ENCODE results near the gene NUDT21. TPM values are rescaled to one million over a fixed set of nuclear protein-coding genes. Genes with fewer than 3 reads are reported as not detected.
A peak's percentile ranks its signal among the peaks of the same experiment; 100 is the strongest.

Gene NUDT21
- total RNA-seq, 6 experiments from 2014 or later, result 26.2 to 35.8 (median 30.3) TPM

DNA sequence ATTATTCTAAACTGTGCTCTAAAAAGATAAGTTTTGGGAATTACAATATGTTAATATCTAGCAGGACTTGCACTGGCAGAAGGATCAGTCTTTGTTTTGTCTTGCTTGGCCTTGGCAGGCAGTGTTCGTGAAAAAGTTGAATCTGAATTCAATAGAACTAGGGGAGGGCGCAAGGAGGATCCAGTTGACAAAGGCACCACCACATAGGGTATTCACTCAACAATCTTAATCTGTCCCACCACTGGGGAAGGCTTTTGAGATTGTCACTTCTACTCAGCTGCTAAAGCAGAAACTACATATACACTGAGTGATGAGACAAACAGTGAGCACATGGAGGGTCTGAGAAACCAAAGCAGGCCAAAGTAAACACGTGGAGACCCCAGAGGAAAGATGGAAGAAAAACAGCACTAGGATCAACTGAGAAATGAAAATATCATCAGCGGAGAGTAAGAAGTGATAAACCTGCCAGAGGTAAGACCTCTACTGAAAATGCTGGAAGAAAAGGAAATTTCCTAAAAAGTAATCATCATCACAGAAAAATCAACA lies 28.2 kb downstream of the NUDT21 start:
- TF ChIP-seq POLR2A (IDR thresholded peaks at IDR 0.05), result no peak
- TF ChIP-seq, protein P1, sequence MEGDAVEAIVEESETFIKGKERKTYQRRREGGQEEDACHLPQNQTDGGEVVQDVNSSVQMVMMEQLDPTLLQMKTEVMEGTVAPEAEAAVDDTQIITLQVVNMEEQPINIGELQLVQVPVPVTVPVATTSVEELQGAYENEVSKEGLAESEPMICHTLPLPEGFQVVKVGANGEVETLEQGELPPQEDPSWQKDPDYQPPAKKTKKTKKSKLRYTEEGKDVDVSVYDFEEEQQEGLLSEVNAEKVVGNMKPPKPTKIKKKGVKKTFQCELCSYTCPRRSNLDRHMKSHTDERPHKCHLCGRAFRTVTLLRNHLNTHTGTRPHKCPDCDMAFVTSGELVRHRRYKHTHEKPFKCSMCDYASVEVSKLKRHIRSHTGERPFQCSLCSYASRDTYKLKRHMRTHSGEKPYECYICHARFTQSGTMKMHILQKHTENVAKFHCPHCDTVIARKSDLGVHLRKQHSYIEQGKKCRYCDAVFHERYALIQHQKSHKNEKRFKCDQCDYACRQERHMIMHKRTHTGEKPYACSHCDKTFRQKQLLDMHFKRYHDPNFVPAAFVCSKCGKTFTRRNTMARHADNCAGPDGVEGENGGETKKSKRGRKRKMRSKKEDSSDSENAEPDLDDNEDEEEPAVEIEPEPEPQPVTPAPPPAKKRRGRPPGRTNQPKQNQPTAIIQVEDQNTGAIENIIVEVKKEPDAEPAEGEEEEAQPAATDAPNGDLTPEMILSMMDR (IDR thresholded peaks at IDR 0.05), result no peak
- DNase-seq (no peak), ATAC-seq (no peak)
- WGBS (ENCODE audit: insufficient coverage, low coverage, low lambda C conversion rate, missing lambda C conversion rate), result 61% methylated on average over 4 of the region's 4 CpGs
- intact Hi-C loops (cut with DNase I), result no loop called here
- no peak overlapping the region for H3K4me3 ChIP-seq
- peak overlapping the region in 1 of 3 donors; percentile 77 for H3K27ac ChIP-seq
- no peaks in the 10 kb centered on the region for H3K27me3 ChIP-seq
- H3K4me1 ChIP-seq, result peaks cover 0 to 41% (median 14%) of the 10 kb centered on the region in 4 donors
- H3K36me3 ChIP-seq, result no peaks in the 10 kb centered on the region
- H3K9me3 ChIP-seq, result no peaks in the 10 kb centered on the region

DNA sequence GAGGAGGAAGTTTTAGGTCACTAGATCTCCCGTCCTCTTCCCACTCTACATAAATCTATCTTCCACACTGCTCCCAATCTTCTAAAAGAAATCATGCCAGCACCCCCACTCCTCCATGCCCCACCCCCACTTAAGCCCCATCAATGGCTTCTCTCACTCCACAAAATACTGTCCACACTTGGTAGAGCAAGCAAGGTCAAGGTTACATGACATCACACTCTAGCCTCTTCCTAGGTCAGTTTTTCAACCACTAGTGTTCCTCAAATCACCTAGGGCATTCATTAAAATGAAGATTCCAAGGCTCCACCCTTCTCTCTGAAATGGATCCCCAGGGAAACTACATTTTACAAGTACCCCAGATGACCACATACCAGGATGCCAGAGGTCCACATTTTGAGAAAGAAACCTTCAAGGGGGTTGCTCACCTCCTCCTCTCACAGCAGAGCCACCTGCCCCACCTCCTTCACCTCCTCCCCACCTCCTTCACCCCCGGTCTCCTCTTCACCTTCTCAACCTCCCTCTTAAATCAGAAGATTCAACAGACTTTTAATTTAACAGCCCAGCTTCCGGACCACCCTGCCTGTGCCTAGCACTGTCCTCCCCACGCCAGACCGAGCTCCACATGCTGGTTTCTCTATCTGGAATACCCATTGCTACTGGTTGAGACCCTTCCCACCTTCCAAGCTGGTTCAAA lies 29.0 kb downstream of the NUDT21 start:
- WGBS (ENCODE audit: insufficient coverage, low coverage, low lambda C conversion rate, missing lambda C conversion rate), result 94% methylated on average over 5 of the region's 5 CpGs
- no peak overlapping the region for H3K27ac ChIP-seq
- intact Hi-C loops (cut with DNase I), result no loop called here
- H3K4me3 ChIP-seq, result no peak overlapping the region
- H3K36me3 ChIP-seq, result no peaks in the 10 kb centered on the region
- TF ChIP-seq, protein P1 (IDR thresholded peaks at IDR 0.05), result no peak
- no peak for TF ChIP-seq POLR2A (IDR thresholded peaks at IDR 0.05)
- no peak for ATAC-seq
- no peaks in the 10 kb centered on the region for H3K9me3 ChIP-seq
- H3K4me1 ChIP-seq, result peaks cover 0 to 41% (median 14%) of the 10 kb centered on the region in 4 donors
- DNase-seq, result no peak
- H3K27me3 ChIP-seq, result no peaks in the 10 kb centered on the region

DNA sequence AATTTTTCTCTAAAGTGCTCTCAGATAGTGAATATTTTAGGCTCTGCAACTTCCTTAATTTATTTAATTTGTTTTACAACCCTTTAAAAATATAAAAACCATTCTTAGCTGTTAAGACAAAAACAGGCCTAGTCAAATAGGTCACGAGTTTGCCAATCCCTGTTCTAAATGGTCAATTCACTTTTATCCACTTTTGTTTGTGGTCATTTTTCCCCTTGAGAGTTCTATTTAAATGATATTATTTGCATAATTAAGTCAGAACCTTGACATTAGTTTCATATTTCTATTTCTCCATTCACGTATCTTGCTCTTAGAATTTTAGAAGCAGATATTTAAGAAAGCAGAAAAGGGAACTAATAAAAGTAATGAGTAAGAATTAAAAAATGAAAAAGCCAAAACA lies 29.8 kb downstream of the NUDT21 start:
- TF ChIP-seq, protein P1 (IDR thresholded peaks at IDR 0.05), result no peak
- no peak for TF ChIP-seq POLR2A (IDR thresholded peaks at IDR 0.05)
- 69% methylated on average over 2 of the region's 2 CpGs for WGBS (ENCODE audit: insufficient coverage, low coverage, low lambda C conversion rate, missing lambda C conversion rate)
- Histone ChIP-seq H3K36me3 (no peaks in the 10 kb centered on the region), H3K27me3 (no peaks in the 10 kb centered on the region), H3K9me3 (no peaks in the 10 kb centered on the region), H3K4me1 (peaks cover 0 to 44% (median 14%) of the 10 kb centered on the region in 4 donors), H3K4me3 (no peak overlapping the region), H3K27ac (no peak overlapping the region)
- intact Hi-C loops (cut with DNase I), result no loop called here
- no peak for DNase-seq
- ATAC-seq, result no peak

DNA sequence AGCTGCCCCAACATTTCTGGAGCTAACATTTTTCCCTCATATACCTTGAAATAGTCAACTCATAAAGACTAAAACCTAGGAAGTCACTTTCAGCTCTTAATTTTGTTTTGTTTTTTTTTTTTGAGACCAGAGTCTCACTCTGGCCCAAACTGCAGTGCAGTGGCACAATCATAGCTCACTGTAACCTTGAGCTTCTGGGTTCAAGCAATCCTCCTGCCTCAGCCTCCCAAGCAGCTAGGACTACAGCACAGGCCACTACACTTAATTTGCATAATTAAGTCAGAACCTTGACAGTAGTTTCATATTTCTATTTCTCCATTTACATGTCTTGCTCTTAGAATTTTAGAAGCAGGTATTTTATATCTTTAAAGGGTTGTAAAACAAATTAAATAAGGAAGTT lies 30.5 kb downstream of the NUDT21 start:
- ATAC-seq, result no peak
- Histone ChIP-seq H3K36me3 (no peaks in the 10 kb centered on the region), H3K27ac (no peak overlapping the region), H3K9me3 (no peaks in the 10 kb centered on the region), H3K27me3 (no peaks in the 10 kb centered on the region), H3K4me3 (no peak overlapping the region), H3K4me1 (peaks cover 0 to 48% (median 14%) of the 10 kb centered on the region in 4 donors)
- TF ChIP-seq, protein P1 (IDR thresholded peaks at IDR 0.05), result no peak
- no peak for TF ChIP-seq POLR2A (IDR thresholded peaks at IDR 0.05)
- no peak for DNase-seq
- intact Hi-C loops (cut with DNase I), result no loop called here
